HG03354 (cell line): ENCODE data around the gene EDN2.

Experiments used
- ATAC-seq: cut with Tn5 transposase; IDR thresholded peaks from one replicate; pipeline ENCODE4 v1.9.1; 2021; ENCODE audit warnings: mild to moderate bottlenecking; ENCODE audit not compliant: unreplicated experiment, poor library complexity, severe bottlenecking

The EDN2 gene

GRCh38 chr1:41430582-41430981 lies 53.9 kb downstream of the EDN2 start:
- ATAC-seq: no peak

- ATAC-seq: no peak
Observed at GRCh38 chr1:41430069-41430468, 54.4 kb downstream of the EDN2 start.

GRCh38 chr1:41429641-41430035 lies 54.8 kb downstream of the EDN2 start:
- ATAC-seq: no peak
